ENCODE results near the gene FLT1.

FLT1 gene

GRCh38 chr13:28385362-28385761 is 109.6 kb downstream of the FLT1 start:
- no peak for DNase-seq

GRCh38 chr13:28384789-28385188 is 110.1 kb downstream of the FLT1 start:
- DNase-seq: no peak

- no peak for DNase-seq
Measured at GRCh38 chr13:28380319-28380718, 114.6 kb downstream of the FLT1 start.

- DNase-seq: no peak
Measured at GRCh38 chr13:28379371-28380083, 115.4 kb downstream of the FLT1 start.

- no peak for DNase-seq
Measured at GRCh38 chr13:28376604-28377003, 118.3 kb downstream of the FLT1 start.

GRCh38 chr13:28375250-28375930 is 119.5 kb downstream of the FLT1 start:
- DNase-seq: no peak

GRCh38 chr13:28373810-28374209 is 121.1 kb downstream of the FLT1 start:
- no peak for DNase-seq

- no peak for DNase-seq
Measured at GRCh38 chr13:28370448-28370847, 124.5 kb downstream of the FLT1 start.

- no peak for DNase-seq
Measured at GRCh38 chr13:28358708-28359107, 136.2 kb downstream of the FLT1 start.

- no peak for DNase-seq
Measured at GRCh38 chr13:28357911-28358433, 137.0 kb downstream of the FLT1 start.

- no peak for DNase-seq
Measured at GRCh38 chr13:28357247-28357825, 137.6 kb downstream of the FLT1 start.

- no peak for DNase-seq
Measured at GRCh38 chr13:28356561-28357021, 138.3 kb downstream of the FLT1 start.

GRCh38 chr13:28355822-28356371 is 139.0 kb downstream of the FLT1 start:
- DNase-seq: no peak

- no peak for DNase-seq
Measured at GRCh38 chr13:28355046-28355821, 139.7 kb downstream of the FLT1 start.

- no peak for DNase-seq
Measured at GRCh38 chr13:28353679-28354078, 141.2 kb downstream of the FLT1 start.

- DNase-seq: no peak
Measured at GRCh38 chr13:28349907-28350654, 144.8 kb downstream of the FLT1 start.

- DNase-seq: no peak
Measured at GRCh38 chr13:28349371-28349770, 145.6 kb downstream of the FLT1 start.

GRCh38 chr13:28347456-28348371 is 147.2 kb downstream of the FLT1 start:
- no peak for DNase-seq

GRCh38 chr13:28346154-28346553 is 148.8 kb downstream of the FLT1 start:
- no peak for DNase-seq

GRCh38 chr13:28344163-28344562 is 150.8 kb downstream of the FLT1 start:
- no peak for DNase-seq

- DNase-seq: no peak
Measured at GRCh38 chr13:28342251-28342650, 152.7 kb downstream of the FLT1 start.
